HepG2 (cell line): ENCODE measurements around the gene FSCN2. TPM values are rescaled to one million over a fixed set of nuclear protein-coding genes. Genes with fewer than 3 reads are reported as not detected.

Experiments
- BRCA1 ChIP-seq: sonication (generic); formaldehyde crosslinking; IDR thresholded peaks from 2 replicates; pipeline ENCODE4 v1.4.0; 2020; ENCODE audit warnings: missing genetic modification reagents
- CBFB ChIP-seq: sonication (generic); formaldehyde crosslinking; IDR thresholded peaks from 2 replicates; pipeline ENCODE4 v1.4.0; 2020; ENCODE audit warnings: missing genetic modification reagents
- CBX1 ChIP-seq: IDR thresholded peaks from one replicate; pipeline ENCODE4 v1.6.1; 2016; ENCODE audit warnings: antibody characterized with exemption, low read depth
- CCDC6 ChIP-seq: sonication (generic); formaldehyde crosslinking; IDR thresholded peaks from 2 replicates; pipeline ENCODE4 v1.8.1; 2022; ENCODE audit warnings: mild to moderate bottlenecking, missing genetic modification reagents, moderate library complexity
- ETV5 ChIP-seq: IDR thresholded peaks from 2 replicates; pipeline ENCODE4 v1.6.1; 2018; ENCODE audit warnings: missing biosample characterization, missing genetic modification reagents, inconsistent platforms, borderline replicate concordance
- FOXO1 ChIP-seq: sonication (generic); formaldehyde crosslinking; IDR thresholded peaks from 2 replicates; pipeline ENCODE4 v1.4.0; 2020; ENCODE audit warnings: missing genetic modification reagents
- GFI1 ChIP-seq: sonication (generic); formaldehyde crosslinking; IDR thresholded peaks from 2 replicates; pipeline ENCODE4 v1.5.0; 2020; ENCODE audit warnings: missing genetic modification reagents, mild to moderate bottlenecking, borderline replicate concordance
- HMG20A ChIP-seq: IDR thresholded peaks from 2 replicates; pipeline ENCODE4 v1.6.1; 2016; ENCODE audit warnings: borderline replicate concordance
- HOXA5 ChIP-seq: sonication (generic); formaldehyde crosslinking; IDR thresholded peaks from 2 replicates; pipeline ENCODE4 v1.4.0; 2020; ENCODE audit warnings: missing genetic modification reagents
- HOXA7 ChIP-seq: sonication (generic); formaldehyde crosslinking; IDR thresholded peaks from 2 replicates; pipeline ENCODE4 v1.8.1; 2022; ENCODE audit warnings: mild to moderate bottlenecking, missing genetic modification reagents, moderate library complexity
- NCOA1 ChIP-seq: sonication (generic); formaldehyde crosslinking; IDR thresholded peaks from 2 replicates; pipeline ENCODE4 v1.9.0; 2021; ENCODE audit warnings: missing genetic modification reagents
- NFE2L2 ChIP-seq: fragments of 150-350 bp; IDR thresholded peaks from 2 replicates; pipeline ENCODE4 v1.6.1; 2014; ENCODE audit warnings: low read length
- NFRKB ChIP-seq: fragments of 450-650 bp; IDR thresholded peaks from 2 replicates; pipeline ENCODE4 v1.6.1; 2017
- RBM22 ChIP-seq: fragments of 200-400 bp; formaldehyde crosslinking; optimal IDR thresholded peaks from 2 replicates; pipeline ENCODE3; 2017; ENCODE audit warnings: mild to moderate bottlenecking, low read length, moderate library complexity
- RXRB ChIP-seq: IDR thresholded peaks from 2 replicates; pipeline ENCODE4 v1.6.1; 2016; ENCODE audit warnings: borderline replicate concordance, missing genetic modification reagents, missing compliant biosample characterization
- SOX13 ChIP-seq, 3 experiments: fragments of 450-650 bp in 1 of 3; sonication (generic) in 1 of 3; formaldehyde crosslinking in 1 of 3; IDR thresholded peaks in 2 of 3; conservative IDR thresholded peaks in 1 of 3; 2 replicates each; pipeline versions ENCODE4 v1.5.0 to v1.6.1; 2016 to 2020; ENCODE audit warnings: antibody characterized with exemption in 1 of 3, mild to moderate bottlenecking in 1 of 3, missing compliant biosample characterization in 1 of 3, missing genetic modification reagents in 1 of 3, moderate library complexity in 1 of 3
- SP5 ChIP-seq: IDR thresholded peaks from 2 replicates; pipeline ENCODE4 v1.6.1; 2016; ENCODE audit warnings: low read depth, borderline replicate concordance
- TBP ChIP-seq: sonication (generic); formaldehyde crosslinking; IDR thresholded peaks from 2 replicates; pipeline ENCODE4 v1.5.0; 2020; ENCODE audit warnings: missing genetic modification reagents
- TEAD2 ChIP-seq: sonication (generic); formaldehyde crosslinking; IDR thresholded peaks from 2 replicates; pipeline ENCODE4 v1.9.0; 2021; ENCODE audit warnings: missing genetic modification reagents
- ZMYM2 ChIP-seq: sonication (generic); formaldehyde crosslinking; IDR thresholded peaks from 2 replicates; pipeline ENCODE4 v1.8.0; 2022; ENCODE audit warnings: mild to moderate bottlenecking, missing genetic modification reagents
- ZNF124 ChIP-seq: sonication (generic); formaldehyde crosslinking; IDR thresholded peaks from 2 replicates; pipeline ENCODE4 v1.4.0; 2020; ENCODE audit warnings: missing genetic modification reagents
- ZNF251 ChIP-seq: sonication (generic); formaldehyde crosslinking; IDR thresholded peaks from 2 replicates; pipeline ENCODE4 v1.9.0; 2021; ENCODE audit warnings: mild to moderate bottlenecking, missing genetic modification reagents
- ZNF335 ChIP-seq: sonication (generic); formaldehyde crosslinking; IDR thresholded peaks from 2 replicates; pipeline ENCODE4 v1.4.0; 2020; ENCODE audit warnings: missing genetic modification reagents
- ZNF367 ChIP-seq: sonication (generic); formaldehyde crosslinking; IDR thresholded peaks from 2 replicates; pipeline ENCODE4 v1.4.0; 2020; ENCODE audit warnings: missing genetic modification reagents, borderline replicate concordance
- ZNF510 ChIP-seq: sonication (generic); formaldehyde crosslinking; IDR thresholded peaks from 2 replicates; pipeline ENCODE4 v1.4.0; 2020; ENCODE audit warnings: low read depth, mild to moderate bottlenecking, missing genetic modification reagents
- ZNF570 ChIP-seq: sonication (generic); formaldehyde crosslinking; IDR thresholded peaks from 2 replicates; pipeline ENCODE4 v1.4.0; 2020; ENCODE audit warnings: mild to moderate bottlenecking, missing genetic modification reagents, borderline replicate concordance
- ZNF841 ChIP-seq: sonication (generic); formaldehyde crosslinking; IDR thresholded peaks from 2 replicates; pipeline ENCODE4 v1.8.1; 2023; ENCODE audit warnings: missing genetic modification reagents, borderline replicate concordance
- polyA plus RNA-seq, 8 experiments: library from polyadenylated mRNA; depleted of rRNA in 3 of 8; stranded (reverse) in 7 of 8; unstranded in 1 of 8; fragments of >200 nt; fragmentation: Illumina TruSeq in 4 of 8; extraction: Trizol in 4 of 8; gene quantifications; 2 replicates each; pipeline versions ENCODE4 v1.2.1 to v1.2.3, GENCODE V29; 2011 to 2016; ENCODE audit warnings: low read depth in 4 of 8, missing spikeins in 1 of 8, mixed read lengths in 1 of 8; ENCODE audit not compliant: insufficient read depth in 1 of 8
- total RNA-seq, 5 experiments: library from RNA; depleted of rRNA; stranded (reverse); fragments of >200 nt; fragmentation: Illumina TruSeq; extraction: Trizol; gene quantifications; 2 replicates each; pipeline ENCODE4 v1.2.3, GENCODE V29; 2016; ENCODE audit warnings: low read depth in 1 of 5
- TF ChIP-seq, protein P1 (sequence below): sonication (generic); formaldehyde crosslinking; conservative IDR thresholded peaks from 2 replicates; pipeline ENCODE4 v1.4.0; 2020; ENCODE audit warnings: missing genetic modification reagents
- TF ChIP-seq, protein P2 (sequence below): sonication (generic); formaldehyde crosslinking; IDR thresholded peaks from 2 replicates; pipeline ENCODE4 v1.4.0; 2020; ENCODE audit warnings: missing genetic modification reagents, mild to moderate bottlenecking, borderline replicate concordance

The FSCN2 gene
- total and polyA plus RNA-seq, 2 of the 13 experiments (the other 11 are each of a cell fraction or from before 2014, with no cell fraction given): 0.09 TPM; not detected in 1

DNA sequence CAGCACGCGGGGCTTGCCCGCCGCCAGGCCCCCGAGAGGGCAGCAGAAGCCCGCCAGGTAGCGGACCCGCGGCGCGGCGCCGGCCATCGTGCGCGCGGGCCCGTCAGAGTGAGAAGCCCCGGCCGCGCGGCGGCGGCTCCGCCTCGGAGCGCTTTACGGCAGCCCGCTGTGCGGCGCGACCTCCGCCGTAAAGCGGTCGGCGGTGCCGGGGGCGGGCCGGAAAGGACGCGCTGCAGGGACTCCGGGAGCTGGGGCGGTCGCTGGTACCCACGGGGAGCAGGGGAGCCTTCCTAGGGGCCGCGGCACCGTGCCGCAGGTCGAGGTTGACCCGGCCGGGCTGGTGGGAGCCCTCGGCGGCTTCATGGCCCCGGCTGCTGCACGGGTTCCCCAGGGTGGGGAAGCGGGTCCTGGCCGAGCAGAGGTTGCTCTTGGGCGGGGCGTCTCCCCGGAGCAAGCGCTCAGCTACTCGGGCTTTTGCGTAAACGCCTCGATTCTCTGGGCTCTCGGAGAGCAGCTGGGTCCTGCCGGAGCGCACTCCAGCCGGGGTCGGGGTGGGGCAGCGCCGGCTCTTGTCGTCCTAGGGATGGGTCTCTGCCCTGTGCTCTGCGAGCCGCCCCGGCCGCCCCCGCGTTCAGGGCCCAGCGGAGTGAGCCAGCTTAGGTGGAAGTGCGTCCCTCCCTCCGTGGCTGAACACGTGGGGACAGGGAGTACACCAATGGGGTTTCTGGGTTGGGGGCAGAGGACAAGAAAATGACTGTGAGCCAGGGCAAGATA is 24.3 kb downstream of the FSCN2 start, which contains the start of gene FAAP100 (continued):
- TF ChIP-seq, protein P1, sequence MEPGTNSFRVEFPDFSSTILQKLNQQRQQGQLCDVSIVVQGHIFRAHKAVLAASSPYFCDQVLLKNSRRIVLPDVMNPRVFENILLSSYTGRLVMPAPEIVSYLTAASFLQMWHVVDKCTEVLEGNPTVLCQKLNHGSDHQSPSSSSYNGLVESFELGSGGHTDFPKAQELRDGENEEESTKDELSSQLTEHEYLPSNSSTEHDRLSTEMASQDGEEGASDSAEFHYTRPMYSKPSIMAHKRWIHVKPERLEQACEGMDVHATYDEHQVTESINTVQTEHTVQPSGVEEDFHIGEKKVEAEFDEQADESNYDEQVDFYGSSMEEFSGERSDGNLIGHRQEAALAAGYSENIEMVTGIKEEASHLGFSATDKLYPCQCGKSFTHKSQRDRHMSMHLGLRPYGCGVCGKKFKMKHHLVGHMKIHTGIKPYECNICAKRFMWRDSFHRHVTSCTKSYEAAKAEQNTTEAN (CRISPR knock-in tag): peak; percentile 77; the same call in 1 of the 2 replicates
- TF ChIP-seq, protein P2, sequence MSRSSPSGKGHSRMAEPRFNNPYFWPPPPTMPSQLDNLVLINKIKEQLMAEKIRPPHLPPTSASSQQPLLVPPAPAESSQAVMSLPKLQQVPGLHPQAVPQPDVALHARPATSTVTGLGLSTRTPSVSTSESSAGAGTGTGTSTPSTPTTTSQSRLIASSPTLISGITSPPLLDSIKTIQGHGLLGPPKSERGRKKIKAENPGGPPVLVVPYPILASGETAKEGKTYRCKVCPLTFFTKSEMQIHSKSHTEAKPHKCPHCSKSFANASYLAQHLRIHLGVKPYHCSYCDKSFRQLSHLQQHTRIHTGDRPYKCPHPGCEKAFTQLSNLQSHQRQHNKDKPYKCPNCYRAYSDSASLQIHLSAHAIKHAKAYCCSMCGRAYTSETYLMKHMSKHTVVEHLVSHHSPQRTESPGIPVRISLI (CRISPR knock-in tag): no peak
- peak; percentile 57; the same call in 1 of the 2 replicates for TF ChIP-seq ETV5 (CRISPR knock-in tag)
- no peak for TF ChIP-seq SOX13 (IDR thresholded peaks at IDR 0.05)
- peak in 1 of 2 experiments; percentile 37; a peak in 1 of 4 replicates for TF ChIP-seq SOX13 (CRISPR knock-in tag; conservative IDR thresholded peaks at IDR 0.05 in 1 of 2, IDR thresholded peaks at IDR 0.05 in 1 of 2)
- 0 out of 2 replicates have a peak, but pooled peaks have one; percentile 43 for TF ChIP-seq ZNF124 (CRISPR knock-in tag)
- TF ChIP-seq HOXA5 (CRISPR knock-in tag): 0 out of 2 replicates have a peak, but pooled peaks have one; percentile 46
- no peak; the same call in 1 of the 2 replicates for TF ChIP-seq SP5
- peak; percentile 89; the same call in 1 of the 2 replicates for TF ChIP-seq ZNF367 (CRISPR knock-in tag)
- peak; percentile 35; the same call in 1 of the 2 replicates for TF ChIP-seq RXRB (CRISPR knock-in tag)
- TF ChIP-seq CCDC6: peak; percentile 85
- TF ChIP-seq ZNF570 (CRISPR knock-in tag): no peak
- 0 out of 2 replicates have a peak, but pooled peaks have one; percentile 52 for TF ChIP-seq TEAD2 (CRISPR knock-in tag)
- peak; percentile 34; the same call in 1 of the 2 replicates for TF ChIP-seq GFI1 (CRISPR knock-in tag)
- peak; percentile 74 for TF ChIP-seq RBM22
- TF ChIP-seq ZNF335 (CRISPR knock-in tag): no peak; the same call in 1 of the 2 replicates
- no peak for TF ChIP-seq NFRKB
- TF ChIP-seq HMG20A (CRISPR knock-in tag): no peak
- TF ChIP-seq CBFB (CRISPR knock-in tag): peak; percentile 66; the same call in 1 of the 2 replicates
- no peak for TF ChIP-seq ZNF841 (CRISPR knock-in tag)
- no peak for TF ChIP-seq HOXA7 (CRISPR knock-in tag)
- TF ChIP-seq TBP: peak; percentile 46; the same call in 1 of the 2 replicates
- TF ChIP-seq NCOA1 (CRISPR knock-in tag): 0 out of 2 replicates have a peak, but pooled peaks have one; percentile 64
- TF ChIP-seq NFE2L2: no peak
- no peak for TF ChIP-seq CBX1
- no peak for TF ChIP-seq ZMYM2 (CRISPR knock-in tag)
- TF ChIP-seq ZNF251 (CRISPR knock-in tag): no peak
- TF ChIP-seq ZNF510: peak; percentile 56; the same call in 1 of the 2 replicates
- no peak for TF ChIP-seq BRCA1 (CRISPR knock-in tag)
- peak; percentile 50; the same call in 1 of the 2 replicates for TF ChIP-seq FOXO1 (CRISPR knock-in tag)
